Ammon's horn (tissue), 1 donor: ENCODE measurements around the gene NPAS3.

Experiments
- DNase-seq: peaks from one replicate; pipeline ENCODE4 v3.0.0-alpha.2; 2016; ENCODE audit warnings: low spot score

Gene NPAS3

DNA sequence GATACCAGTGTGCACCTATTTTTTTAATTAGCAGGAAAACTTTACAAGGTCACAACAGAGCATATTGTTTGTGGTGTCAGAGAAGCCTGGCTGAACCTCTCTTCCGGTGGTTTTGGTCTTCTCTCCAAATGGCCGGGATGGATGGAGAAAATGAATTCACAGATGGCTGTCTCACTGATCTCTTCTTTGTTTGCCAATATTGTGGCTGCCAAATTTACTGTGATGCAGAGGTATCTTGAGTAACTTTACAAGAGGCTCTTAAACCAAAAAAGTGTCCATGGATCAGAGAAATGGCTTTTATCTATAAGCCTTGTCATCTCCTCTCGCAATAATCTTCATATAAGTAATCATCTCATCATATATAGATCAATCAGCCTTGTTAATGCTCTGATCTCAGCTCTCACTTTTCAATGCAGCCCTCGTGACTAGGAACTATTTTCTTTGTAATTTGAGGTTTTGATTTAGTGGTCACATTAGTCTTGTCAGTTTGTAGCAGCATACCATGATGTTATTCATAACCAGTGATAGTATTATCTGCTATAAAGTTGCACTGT is 704.1 kb downstream of the NPAS3 start:
- DNase-seq, result no peak

DNA sequence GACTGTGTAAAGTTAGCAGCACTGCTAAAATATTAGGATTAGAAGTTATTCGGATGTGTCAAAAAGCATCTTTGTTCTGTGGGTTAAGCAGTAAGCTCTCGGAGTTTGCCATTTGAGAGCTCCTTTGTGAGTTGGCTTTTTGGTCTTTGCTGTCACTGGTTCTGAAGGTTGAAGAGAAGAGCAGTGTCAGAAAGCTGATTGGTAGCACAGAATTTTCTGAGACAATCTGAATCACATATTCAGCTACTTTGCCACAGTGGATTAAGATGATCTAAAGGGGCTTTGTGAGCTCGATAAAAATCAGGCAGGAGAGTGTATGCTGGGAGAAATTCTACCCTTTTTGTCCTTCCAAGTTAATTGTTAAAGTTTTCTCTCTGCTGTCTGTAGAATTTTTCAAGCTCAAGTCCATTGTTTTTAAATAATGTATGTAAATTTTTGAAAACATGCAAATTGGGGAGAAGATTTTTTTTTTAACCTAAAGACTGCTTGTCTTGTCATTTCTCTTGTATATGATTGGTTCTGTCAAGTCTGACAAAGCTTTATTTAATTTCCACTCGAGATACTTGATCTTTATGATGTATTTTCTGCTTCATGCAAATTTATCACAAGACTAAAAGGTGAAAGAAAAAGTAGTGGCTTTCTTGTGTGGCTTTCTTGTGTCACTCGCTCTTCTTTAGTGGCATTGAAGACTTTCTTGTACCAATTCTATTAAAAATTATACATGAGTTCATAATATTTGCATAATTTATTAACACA is 704.9 kb downstream of the NPAS3 start:
- DNase-seq, result no peak

DNA sequence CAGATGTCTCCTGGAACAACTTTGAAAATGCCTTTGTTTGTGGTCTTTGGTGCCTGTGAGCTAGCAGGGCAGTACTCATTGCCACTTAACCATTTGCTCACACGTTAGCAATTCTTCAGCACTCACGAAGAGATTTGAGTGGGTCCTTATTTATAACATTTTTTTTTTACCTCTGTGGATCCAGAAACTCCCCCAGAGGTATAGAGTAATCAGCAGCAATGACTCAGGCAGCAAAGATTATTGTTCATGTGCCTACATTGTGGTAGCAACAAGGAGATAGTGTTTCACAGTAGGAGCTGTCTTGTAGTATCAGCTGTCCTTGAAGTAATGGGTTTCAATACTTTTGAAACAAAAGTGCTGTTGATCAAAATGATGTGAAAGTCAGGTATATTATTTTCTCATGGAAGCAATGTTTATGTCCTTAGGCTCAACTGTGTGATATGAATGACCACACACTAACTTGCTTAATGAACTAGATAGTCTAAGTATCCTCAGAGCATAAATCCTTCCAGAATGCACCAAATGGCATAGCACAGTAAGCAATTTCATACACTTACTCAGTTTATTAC is 708.1 kb downstream of the NPAS3 start:
- no peak for DNase-seq

DNA sequence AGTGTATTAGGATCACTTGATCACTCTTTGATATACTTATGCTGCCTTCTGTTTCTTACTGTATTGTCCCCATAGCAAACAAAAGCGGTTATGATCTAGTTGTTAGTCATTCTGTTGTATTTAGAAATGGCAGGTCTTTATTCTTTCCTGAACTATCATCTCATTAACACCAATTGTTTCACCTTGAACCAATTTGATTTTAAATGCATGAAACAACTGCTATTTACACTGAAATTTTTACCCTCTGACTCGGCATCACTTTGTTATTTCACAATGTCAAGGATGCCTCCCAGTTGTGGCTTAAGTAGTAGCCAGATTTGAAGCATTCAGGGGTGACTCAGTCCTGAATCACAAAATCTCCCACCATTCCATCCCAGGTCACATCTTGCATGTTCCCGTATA is 708.7 kb downstream of the NPAS3 start:
- DNase-seq, result no peak

DNA sequence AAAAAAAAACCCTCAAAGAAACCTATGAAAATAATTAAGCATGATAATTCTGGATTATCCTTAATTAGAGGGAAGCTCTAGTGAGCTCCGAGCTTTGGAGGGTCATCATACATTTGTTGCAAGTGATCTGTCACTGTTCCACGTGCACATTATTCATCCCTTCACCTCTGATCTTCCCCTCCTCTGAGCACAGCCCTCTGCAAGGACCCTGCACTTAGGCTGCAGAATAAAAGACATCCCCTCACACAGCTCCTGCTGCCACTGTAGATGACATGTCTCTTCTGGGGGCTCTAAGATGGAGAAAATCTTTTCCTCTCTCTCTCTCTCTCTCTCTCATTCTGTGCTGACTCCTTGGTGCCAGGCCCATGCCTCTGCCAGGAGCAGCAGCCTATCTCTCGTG is 711.8 kb downstream of the NPAS3 start:
- no peak for DNase-seq

DNA sequence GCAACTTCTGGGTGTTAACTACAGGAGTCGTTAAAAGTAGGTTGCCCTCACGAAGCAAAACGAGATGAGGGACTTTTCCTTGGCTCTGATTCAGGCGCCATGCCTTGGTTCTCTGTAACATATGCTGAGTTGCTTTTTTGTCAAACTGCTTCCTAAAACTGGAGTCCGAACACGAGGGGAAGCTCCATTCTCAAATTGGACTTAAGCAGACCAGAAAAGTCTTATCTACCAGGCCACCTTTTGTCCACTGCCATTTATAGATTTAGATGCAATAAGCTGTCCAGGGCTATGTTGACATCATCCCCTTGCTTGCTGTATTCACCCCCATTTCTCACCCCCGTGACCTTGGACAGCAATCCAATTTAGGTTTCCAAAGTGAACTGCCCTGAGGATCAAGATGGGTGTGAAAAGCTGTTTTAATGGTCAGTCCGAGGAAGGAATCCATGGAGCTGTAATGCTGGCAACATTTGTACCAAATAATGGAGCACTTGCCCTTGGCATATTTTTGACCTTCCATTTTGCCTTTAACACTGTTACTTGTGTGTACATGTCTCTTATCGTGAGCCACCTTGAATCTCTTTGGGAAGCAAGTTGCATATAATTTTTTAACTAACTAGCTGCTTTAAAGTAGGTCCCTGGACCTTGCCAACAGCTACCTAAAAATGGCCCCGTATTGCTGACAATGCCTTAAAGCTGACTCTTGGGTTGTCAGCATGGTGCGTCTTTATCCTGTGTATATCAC is 714.1 kb downstream of the NPAS3 start:
- no peak for DNase-seq

DNA sequence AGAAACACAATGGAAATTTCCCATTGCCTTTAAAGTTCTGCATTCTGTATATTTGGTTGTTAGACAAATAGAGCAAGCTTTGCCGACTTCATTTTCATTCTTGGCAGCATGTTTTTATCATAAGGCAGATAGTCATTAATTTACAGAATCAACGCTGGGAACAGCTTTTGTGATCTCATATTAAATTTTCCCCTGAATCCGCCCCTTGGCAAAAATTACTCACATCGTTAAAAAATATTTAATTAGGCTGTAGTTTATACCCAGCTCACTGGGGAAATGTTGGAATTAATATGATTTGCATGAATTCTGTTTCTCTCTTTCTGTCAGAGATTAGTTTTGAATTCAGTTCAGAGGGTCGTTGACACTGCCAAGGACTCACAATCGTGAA is 714.6 kb downstream of the NPAS3 start:
- DNase-seq, result no peak

DNA sequence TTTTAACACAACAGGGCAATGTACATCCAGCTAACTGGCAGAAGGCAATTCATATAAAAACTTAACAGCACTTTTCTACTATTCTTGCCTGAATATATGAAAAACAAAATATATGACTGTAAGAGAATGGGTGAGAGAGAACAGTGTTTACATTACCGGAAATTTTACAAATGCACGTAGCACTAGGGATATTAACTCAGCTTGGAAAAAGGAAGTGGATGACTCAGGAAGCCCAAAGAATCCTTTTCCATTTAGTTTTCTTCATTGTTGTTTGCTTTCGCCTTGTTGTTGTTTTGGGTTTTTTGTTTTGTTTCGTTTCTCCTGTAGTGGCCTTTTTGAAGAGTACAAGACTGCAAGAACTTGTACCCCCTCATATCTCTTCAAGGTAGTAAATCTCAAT is 716.7 kb downstream of the NPAS3 start:
- DNase-seq, result no peak

DNA sequence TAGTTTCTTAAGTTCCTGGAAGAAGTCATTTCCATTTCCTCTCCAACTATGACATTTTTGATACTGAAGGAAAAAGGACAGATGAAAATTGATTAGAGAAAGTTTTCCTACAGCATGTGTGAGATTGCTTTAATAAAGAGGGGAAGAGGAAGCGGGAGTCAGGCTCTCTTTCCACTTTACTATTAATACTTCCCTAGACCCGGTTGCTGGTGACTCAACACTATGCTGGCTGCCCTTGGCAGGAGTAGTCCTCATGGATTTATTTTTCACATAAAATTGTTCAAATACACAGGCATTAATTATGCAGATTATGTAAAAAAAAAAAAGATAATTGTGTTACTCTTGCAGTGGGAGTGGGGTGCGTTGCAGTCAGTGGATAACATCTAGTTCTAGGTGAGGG is 718.8 kb downstream of the NPAS3 start:
- DNase-seq, result no peak

DNA sequence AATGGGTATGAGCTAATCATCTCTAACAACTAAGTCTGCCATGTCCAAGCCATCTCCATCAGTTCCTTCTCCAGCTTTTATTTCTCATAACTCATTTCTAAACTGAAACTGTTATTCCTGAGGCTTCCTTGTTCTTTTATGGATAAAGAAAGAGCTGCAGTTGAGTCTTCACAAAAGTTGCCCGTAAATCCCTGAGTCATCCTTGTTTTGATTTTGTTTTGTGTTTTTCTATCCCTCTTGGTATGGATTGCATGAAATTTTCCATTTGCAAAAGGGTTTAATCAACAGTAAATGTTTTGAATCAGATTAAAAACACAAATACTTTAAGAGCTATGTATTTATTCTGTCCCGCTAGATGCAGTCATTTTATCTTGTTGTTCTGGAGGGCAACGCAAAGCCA is 721.6 kb downstream of the NPAS3 start:
- no peak for DNase-seq

DNA sequence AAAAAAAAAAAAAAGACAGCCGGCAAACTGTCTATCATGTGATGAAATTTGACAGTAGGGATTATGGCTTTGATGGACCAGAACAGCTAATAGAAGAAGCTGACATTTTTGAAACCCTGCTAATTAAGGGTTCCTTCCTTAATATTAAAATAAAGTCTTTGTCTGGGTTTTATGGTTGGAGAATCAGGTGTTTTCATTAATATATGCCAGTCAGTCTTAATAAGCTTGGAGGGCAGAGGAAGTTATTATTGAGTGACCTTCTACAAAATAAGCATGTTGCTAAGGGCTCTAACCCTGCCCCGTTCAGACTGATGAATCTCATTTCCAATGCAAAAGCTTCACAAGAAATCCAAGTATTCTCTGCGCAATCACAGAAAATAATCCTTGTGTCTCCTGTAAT is 722.4 kb downstream of the NPAS3 start:
- DNase-seq, result no peak

DNA sequence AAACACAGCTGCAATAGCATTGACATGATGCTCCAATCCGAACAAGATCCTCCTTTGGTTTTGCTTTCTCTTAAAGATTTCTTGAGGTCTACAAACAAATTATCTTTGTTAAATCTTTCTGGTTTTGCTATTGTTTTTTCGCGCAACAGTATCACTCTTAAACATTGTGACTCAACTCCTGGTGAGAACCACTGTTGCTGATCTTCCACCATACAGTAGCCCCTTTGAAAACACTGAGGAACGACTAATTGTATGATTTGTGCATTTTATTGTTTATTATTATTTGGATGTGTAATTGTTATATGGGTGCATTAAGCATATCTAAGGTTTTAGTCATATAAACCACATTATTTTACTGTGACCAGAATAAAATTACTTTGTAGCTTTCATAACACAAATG is 729.4 kb downstream of the NPAS3 start:
- DNase-seq, result no peak

DNA sequence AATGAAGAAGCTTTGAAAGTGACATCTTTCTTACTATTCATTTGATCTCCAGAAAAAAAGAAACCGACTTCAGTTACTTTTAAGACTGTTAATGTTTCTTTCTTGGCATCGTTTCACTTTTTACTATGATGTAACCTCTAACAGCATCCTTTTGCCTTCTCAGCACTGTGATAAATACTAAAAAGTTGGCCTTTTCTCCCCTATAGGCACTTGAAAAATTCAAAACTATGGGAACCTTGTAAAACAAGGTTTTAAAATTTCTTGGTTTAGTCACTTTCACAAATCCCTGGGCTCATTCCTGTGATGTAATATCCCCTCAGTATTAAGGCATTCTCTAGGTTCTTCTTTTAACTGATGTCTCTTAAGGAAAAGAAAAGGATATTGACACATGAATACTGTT is 730.4 kb downstream of the NPAS3 start:
- no peak for DNase-seq

DNA sequence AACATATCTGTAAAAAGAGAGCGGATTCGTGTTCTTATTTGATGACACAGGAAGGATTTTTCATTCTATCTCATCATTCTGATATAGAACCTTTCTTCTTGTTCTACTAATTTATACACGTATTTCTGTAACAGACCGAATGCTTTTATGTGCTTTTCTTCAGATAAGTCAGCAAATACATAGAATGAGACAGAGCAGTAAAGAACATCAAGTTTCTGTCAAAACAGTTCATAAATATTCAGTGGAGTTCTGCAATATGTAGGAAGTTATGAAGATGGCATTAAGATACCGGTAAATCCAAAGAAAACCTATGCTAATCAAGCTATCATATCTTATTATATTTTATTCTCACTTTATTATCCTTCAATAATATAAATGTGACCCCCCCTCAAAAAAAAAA is 731.6 kb downstream of the NPAS3 start:
- no peak for DNase-seq

DNA sequence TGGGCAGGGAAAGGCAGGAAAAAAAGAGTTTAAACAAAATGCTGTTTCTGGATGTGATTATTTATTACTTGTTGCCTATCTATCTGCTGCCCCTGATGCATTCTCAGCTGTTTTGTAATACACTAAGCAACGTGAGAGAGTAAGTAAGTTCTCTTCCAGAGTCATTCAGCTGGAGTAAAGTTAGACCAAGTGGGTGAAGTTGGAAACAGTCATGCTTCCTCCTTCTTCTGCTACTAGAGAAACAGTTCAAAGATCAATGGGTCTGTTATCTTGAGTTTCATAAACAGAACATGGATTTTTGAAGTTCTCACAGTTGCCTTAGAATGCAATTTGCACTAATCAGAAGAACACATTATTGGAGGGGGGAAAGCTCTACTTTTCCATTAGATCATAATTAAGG is 732.9 kb downstream of the NPAS3 start:
- DNase-seq, result no peak

DNA sequence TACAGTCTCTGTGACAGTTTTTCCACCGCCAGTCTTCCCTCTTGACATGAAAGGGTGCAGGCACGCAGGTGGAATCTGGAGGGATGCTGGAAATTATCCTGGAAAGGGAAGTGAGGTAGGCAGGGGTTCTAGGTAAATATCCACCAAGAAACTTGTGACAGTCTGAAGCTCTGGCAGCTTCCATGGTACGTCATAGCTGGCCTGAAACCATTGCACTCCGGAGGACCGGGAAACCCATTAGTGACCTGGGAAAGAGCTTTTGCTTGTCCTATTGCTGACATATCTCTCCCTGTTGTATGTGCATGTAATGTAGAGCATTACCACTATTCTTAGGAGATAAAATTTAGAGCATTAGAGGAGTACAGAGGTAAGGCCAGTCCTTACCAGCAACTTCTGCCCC is 736.2 kb downstream of the NPAS3 start:
- DNase-seq, result no peak

DNA sequence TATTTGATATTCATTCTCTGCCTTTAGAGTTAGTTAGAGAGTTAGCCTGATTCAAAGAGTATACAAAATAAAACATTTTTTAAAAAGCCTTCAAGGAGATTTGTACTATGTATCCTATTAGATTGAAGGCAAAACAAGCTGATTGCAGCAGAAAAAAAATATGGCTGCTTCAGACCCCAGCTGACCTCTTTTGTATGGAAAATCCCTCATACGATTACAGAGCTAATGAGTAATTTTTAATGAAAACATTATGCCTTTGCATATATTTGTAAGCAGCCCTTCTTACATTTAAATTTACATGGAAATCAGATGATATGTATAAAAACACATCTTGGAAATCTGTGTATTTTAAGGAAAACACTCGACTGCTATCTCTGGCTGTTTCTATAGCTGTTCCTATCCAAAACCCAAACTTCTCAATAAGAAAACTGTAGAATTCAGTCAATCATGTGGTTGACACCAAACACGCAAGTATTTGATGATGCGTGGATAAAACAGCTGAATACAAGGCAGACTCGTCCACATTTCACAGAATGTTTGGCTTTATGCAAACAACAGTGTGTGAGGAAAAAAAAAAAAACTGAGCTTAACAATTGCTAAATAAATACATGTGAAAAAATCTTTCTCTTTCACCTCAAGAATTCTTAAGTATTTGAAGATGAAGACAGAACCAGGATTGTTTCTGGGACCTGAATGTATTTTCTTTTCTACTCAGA is 736.9 kb downstream of the NPAS3 start:
- DNase-seq, result no peak

DNA sequence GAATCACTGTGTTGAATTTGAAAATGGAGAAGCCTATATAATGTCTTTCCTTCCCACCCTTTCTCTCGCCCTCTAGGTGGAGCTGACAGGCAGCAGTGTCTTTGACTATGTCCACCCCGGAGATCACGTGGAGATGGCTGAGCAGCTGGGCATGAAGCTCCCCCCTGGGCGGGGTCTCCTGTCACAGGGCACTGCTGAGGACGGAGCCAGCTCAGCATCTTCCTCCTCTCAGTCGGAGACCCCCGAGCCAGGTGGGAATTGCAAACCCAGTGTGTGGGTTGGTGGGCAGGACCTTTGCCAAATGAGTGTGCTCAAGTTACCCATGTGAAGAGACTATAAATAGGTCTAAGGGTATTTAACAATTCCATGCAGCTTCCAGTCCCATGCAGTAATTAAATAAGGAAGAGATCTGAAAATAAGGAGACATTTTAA is 737.5 kb downstream of the NPAS3 start:
- peak; percentile 69 for DNase-seq

DNA sequence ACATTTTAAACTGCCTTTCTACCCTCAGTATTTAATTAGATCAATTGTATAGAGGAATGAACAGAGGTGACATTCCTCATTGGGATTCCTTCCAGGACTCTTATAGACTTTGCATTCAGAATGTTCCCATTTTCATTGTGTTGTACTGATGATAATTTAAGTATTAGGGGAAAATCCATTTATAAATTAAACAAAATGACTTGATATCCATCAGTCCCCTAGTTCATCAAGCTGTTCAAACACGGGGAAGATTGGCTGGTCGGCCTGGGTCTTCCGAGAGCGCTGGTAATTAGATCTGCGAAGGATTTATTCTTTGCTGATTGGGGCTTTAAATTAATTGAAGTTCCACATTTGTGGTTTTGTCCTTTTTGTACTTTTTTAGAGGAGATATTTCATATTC is 738.2 kb downstream of the NPAS3 start:
- DNase-seq, result no peak

DNA sequence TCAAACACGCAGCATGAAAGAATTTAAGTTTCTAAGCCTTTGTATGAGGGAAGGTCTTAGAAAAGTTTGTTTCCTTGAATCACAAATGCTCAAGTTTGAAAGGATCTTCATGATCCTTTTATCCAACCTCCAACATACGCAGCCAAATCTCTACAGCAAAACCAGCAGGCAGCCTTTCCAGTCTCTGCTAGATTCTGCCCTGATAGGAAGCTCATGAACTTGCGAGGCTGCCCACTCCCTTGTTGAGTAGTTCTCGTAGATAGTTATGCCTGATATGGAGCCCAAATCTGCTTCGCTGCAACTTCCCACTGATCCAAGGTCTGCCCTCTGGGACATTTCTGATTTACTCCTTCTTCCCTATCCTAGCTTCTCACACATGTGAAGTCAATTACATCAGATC is 739.3 kb downstream of the NPAS3 start:
- DNase-seq, result no peak

DNA sequence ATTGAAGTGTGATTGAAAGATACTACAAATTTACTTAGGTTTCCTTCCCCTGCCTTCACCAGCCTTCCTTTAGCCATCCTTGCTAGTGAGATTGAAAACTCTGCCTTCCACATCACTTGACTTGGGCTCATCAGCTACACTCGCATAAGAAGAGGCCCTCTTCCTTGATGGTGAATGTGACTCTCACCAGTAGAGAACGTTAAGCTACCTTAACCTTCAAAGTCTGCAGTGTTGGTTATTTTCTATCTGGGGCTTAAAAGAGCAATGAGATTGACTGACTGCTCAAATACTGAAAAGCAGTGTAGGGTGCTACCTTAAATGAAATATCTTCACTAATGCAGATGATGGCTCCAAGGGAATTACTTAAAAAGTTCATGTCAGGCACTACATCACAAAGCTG is 740.3 kb downstream of the NPAS3 start:
- no peak for DNase-seq

DNA sequence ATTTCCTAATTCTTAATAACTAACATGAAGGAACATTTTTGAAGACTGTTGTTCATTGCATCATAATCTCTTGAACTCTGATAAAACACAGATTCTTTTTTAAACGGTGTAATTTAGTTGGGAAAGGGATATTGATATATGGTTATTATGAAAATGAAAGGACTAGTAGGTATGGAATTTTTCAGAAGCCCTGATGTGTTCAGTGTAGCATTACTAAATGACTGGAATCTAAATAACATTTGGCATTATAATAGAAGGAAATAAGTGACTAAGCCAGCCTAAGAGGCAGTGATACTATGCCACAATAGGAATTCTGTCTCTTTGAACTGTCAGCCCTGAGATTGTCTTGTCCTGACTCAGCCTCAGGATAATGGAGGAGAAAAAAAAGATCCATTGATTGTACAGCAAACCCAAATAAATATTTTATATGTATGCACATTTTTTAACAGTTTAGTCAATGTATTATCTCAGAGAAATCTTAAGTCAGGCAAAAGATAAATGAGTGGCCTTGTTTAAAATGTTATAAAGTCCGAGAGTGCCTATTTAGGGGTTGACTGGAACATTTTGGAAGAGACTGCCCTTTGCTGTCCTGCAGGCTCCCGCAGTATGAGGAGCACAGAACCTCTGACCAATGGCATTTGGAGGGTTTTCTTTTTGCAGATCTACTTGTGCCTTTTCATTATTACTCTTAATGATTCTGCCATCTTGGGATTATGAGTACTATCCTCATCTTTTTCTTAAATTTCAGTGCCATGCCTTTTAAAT is 741.0 kb downstream of the NPAS3 start:
- no peak for DNase-seq
